ENCODE measurements around the gene ACMSD.

GRCh38 chr2:134927195-134927594 is 88.8 kb downstream of the ACMSD start:
- TF ChIP-seq, protein P1, sequence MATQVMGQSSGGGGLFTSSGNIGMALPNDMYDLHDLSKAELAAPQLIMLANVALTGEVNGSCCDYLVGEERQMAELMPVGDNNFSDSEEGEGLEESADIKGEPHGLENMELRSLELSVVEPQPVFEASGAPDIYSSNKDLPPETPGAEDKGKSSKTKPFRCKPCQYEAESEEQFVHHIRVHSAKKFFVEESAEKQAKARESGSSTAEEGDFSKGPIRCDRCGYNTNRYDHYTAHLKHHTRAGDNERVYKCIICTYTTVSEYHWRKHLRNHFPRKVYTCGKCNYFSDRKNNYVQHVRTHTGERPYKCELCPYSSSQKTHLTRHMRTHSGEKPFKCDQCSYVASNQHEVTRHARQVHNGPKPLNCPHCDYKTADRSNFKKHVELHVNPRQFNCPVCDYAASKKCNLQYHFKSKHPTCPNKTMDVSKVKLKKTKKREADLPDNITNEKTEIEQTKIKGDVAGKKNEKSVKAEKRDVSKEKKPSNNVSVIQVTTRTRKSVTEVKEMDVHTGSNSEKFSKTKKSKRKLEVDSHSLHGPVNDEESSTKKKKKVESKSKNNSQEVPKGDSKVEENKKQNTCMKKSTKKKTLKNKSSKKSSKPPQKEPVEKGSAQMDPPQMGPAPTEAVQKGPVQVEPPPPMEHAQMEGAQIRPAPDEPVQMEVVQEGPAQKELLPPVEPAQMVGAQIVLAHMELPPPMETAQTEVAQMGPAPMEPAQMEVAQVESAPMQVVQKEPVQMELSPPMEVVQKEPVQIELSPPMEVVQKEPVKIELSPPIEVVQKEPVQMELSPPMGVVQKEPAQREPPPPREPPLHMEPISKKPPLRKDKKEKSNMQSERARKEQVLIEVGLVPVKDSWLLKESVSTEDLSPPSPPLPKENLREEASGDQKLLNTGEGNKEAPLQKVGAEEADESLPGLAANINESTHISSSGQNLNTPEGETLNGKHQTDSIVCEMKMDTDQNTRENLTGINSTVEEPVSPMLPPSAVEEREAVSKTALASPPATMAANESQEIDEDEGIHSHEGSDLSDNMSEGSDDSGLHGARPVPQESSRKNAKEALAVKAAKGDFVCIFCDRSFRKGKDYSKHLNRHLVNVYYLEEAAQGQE (IDR thresholded peaks at IDR 0.05; ENCODE audit: borderline replicate concordance) = no peak
- TF ChIP-seq, protein P1 (CRISPR knock-in tag; IDR thresholded peaks at IDR 0.05; ENCODE audit: low read depth) = no peak
- TF ChIP-seq, protein P2, sequence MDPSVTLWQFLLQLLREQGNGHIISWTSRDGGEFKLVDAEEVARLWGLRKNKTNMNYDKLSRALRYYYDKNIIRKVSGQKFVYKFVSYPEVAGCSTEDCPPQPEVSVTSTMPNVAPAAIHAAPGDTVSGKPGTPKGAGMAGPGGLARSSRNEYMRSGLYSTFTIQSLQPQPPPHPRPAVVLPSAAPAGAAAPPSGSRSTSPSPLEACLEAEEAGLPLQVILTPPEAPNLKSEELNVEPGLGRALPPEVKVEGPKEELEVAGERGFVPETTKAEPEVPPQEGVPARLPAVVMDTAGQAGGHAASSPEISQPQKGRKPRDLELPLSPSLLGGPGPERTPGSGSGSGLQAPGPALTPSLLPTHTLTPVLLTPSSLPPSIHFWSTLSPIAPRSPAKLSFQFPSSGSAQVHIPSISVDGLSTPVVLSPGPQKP (CRISPR knock-in tag; IDR thresholded peaks at IDR 0.05) = no peak
- no peak for TF ChIP-seq YY1 (IDR thresholded peaks at IDR 0.05; ENCODE audit: borderline replicate concordance in 1 of 3, control insufficient read depth in 1 of 3, extremely low read depth in 1 of 3, insufficient read depth in 3 of 3, insufficient read length in 1 of 3, insufficient replicate concordance in 2 of 3, low read depth in 1 of 3, low read length in 2 of 3)
- TF ChIP-seq, protein P3, sequence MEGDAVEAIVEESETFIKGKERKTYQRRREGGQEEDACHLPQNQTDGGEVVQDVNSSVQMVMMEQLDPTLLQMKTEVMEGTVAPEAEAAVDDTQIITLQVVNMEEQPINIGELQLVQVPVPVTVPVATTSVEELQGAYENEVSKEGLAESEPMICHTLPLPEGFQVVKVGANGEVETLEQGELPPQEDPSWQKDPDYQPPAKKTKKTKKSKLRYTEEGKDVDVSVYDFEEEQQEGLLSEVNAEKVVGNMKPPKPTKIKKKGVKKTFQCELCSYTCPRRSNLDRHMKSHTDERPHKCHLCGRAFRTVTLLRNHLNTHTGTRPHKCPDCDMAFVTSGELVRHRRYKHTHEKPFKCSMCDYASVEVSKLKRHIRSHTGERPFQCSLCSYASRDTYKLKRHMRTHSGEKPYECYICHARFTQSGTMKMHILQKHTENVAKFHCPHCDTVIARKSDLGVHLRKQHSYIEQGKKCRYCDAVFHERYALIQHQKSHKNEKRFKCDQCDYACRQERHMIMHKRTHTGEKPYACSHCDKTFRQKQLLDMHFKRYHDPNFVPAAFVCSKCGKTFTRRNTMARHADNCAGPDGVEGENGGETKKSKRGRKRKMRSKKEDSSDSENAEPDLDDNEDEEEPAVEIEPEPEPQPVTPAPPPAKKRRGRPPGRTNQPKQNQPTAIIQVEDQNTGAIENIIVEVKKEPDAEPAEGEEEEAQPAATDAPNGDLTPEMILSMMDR (IDR thresholded peaks at IDR 0.05 in 2 of 3, conservative IDR thresholded peaks at IDR 0.05 in 1 of 3; ENCODE audit: insufficient read depth in 2 of 3, low read depth in 1 of 3, low read length in 3 of 3) = no peak
